ENCODE data around the gene MYL6B.

DNA sequence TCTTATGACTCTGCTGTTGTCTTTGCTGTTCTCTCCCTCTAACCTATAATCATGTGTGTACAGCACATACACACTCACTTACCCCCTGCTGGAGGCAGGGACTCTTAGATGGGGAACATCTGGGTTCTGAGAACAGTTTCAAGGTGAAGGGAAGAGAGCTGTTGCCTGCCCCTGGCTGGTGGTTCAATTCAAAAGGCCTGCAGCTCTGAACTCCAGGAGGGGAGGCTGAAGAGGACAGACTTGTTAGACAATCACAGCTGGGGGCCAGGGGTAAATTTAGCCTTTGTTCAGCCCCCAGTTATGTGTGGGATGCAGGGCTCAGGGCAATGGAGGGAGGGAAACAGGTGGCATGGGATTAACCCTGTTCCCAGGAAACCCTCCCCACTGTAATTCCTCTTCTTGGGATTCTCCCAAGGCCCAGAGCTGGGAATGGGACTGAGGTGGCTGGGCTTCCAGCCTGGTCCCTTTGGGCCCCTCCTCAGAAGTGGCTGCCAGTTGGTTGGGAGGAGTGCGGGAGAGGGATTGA lies 1.9 kb downstream of the MYL6B start:
- TF ChIP-seq, protein P1, sequence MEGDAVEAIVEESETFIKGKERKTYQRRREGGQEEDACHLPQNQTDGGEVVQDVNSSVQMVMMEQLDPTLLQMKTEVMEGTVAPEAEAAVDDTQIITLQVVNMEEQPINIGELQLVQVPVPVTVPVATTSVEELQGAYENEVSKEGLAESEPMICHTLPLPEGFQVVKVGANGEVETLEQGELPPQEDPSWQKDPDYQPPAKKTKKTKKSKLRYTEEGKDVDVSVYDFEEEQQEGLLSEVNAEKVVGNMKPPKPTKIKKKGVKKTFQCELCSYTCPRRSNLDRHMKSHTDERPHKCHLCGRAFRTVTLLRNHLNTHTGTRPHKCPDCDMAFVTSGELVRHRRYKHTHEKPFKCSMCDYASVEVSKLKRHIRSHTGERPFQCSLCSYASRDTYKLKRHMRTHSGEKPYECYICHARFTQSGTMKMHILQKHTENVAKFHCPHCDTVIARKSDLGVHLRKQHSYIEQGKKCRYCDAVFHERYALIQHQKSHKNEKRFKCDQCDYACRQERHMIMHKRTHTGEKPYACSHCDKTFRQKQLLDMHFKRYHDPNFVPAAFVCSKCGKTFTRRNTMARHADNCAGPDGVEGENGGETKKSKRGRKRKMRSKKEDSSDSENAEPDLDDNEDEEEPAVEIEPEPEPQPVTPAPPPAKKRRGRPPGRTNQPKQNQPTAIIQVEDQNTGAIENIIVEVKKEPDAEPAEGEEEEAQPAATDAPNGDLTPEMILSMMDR (conservative IDR thresholded peaks at IDR 0.05; ENCODE audit: low read length) = no peak
- no peak for TF ChIP-seq EZH2phosphoT487 (IDR thresholded peaks at IDR 0.05; ENCODE audit: borderline replicate concordance)
